Thyroid gland (tissue), 4 donors: ENCODE results near the gene ZNF48.

Source experiments
- CTCF ChIP-seq, 6 experiments: fragments of 200-600 bp in 3 of 6; fragments of 450-650 bp in 3 of 6; sonication (generic) in 3 of 6; IDR thresholded peaks; one replicate each; pipeline ENCODE4 v1.5.1; 2016 to 2019; ENCODE audit warnings: antibody characterized with exemption in 6 of 6, mild to moderate bottlenecking in 2 of 6, inconsistent platforms in 1 of 6, moderate library complexity in 1 of 6
- POLR2A ChIP-seq, 2 donors: fragments of 450-650 bp; IDR thresholded peaks; one replicate each; pipeline ENCODE4 v1.6.1; 2017; ENCODE audit warnings: antibody characterized with exemption in 2 of 2, mild to moderate bottlenecking in 2 of 2, moderate library complexity in 1 of 2

DNA sequence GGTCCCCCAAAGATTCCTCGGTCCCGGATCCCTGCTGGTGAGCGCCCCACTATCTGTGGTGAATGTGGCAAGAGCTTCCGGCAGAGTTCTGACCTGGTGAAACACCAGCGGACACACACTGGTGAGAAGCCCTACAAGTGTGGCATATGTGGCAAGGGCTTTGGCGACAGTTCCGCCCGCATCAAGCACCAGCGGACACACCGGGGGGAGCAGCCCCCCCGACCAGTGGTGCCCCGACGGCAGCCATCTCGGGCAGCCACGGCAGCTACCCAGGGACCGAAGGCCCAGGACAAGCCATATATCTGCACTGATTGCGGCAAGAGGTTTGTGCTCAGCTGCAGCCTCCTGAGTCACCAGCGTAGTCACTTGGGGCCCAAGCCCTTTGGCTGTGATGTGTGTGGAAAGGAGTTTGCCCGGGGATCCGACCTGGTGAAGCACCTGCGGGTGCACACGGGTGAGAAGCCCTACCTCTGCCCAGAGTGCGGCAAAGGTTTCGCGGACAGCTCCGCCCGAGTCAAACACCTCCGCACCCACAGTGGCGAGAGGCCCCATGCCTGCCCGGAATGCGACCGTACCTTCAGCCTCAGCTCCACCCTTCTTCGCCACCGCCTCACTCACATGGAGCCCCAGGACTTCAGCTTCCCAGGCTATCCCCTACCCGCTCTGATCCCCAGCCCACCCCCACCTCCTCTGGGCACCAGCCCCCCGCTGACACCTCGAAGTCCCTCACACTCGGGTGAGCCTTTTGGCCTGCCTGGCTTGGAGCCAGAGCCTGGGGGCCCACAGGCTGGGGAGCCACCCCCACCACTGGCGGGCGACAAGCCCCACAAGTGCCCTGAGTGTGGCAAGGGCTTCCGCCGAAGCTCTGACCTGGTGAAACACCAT is 2.8 kb downstream of the ZNF48 start:
- TF ChIP-seq POLR2A (IDR thresholded peaks at IDR 0.05), result no peak
- TF ChIP-seq CTCF (IDR thresholded peaks at IDR 0.05), result no peak
